Activated B cell treated with CpG ODN at 0.5 μM for 24 hours (primary cell): Measurements from ENCODE around the gene INO80C. TPM values are rescaled to one million over a fixed set of nuclear protein-coding genes. Genes with fewer than 3 reads are reported as not detected.

Experiments
- ATAC-seq: fragments of 200-7000 bp; cut with Tn5 transposase; one replicate; pipeline ENCODE4 v1.10.0; 2021; ENCODE audit warnings: low read depth, mild to moderate bottlenecking, moderate library complexity
- CTCF ChIA-PET: fragments of 350-600 bp; sonication (Branson Sonifier 250); formaldehyde crosslinking; loops from one replicate; lab custom pipeline; 2021; ENCODE audit warnings: antibody characterized with exemption; lab: Charles Lee
- POLR2A ChIA-PET: fragments of 350-600 bp; sonication (Branson Sonifier 250); formaldehyde crosslinking; loops from one replicate; lab custom pipeline; 2021; ENCODE audit warnings: antibody characterized with exemption; lab: Charles Lee
- DNase-seq: peaks from one replicate; pipeline ENCODE4 v3.0.0; 2022
- H3K27ac Mint-ChIP-seq: one replicate; pipeline ENCODE4 v1.8.0; 2020; ENCODE audit warnings: mixed read lengths
- H3K27me3 Mint-ChIP-seq: one replicate; pipeline ENCODE4 v1.8.0; 2021; ENCODE audit warnings: mixed read lengths
- H3K36me3 Mint-ChIP-seq: one replicate; pipeline ENCODE4 v1.8.0; 2021; ENCODE audit warnings: low read depth, mixed read lengths
- H3K4me1 Mint-ChIP-seq: one replicate; pipeline ENCODE4 v1.8.0; 2021; ENCODE audit warnings: mixed read lengths
- H3K4me3 Mint-ChIP-seq: one replicate; pipeline ENCODE4 v1.8.0; 2020; ENCODE audit warnings: mild to moderate bottlenecking, mixed read lengths
- H3K9me3 Mint-ChIP-seq: one replicate; pipeline ENCODE4 v1.8.0; 2020; ENCODE audit warnings: mixed read lengths
- intact Hi-C: fragments of 100-400 bp; cut with micrococcal nuclease; formaldehyde crosslinking; loops from one replicate; pipeline ENCODE4 v1.15.1; 2024
- total RNA-seq: library from RNA; stranded (reverse); gene quantifications from 2 replicates; pipeline ENCODE4 v1.2.3, GENCODE V29; 2022
- TF ChIP-seq, protein P1 (sequence below): fragments of 200-600 bp; IDR thresholded peaks from one replicate; pipeline ENCODE4 v1.8.0; 2022; ENCODE audit warnings: antibody characterized with exemption, mild to moderate bottlenecking

INO80C gene
- total RNA-seq, 1 donor from 2014 or later = 31.6 TPM

DNA sequence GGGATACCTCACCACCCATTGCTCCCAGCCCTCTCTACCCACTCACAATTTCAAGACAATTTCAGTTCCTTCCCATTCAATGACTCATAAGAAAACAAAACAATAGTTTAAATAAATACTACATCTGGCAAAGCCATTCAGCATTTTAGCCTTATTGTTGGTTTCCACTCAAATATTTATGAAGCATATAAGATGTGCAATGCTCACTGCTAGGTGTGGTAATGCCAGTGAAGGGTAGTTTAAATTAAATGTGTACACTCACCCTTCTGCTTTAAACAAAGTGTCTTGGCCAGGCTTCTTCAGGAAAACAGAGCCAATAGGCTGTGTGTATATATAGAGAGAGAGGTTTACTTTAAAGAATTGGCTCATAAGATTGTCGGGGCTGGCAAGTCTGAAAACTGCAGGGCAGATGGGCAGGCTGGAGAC, 37.0 kb downstream of the INO80C start:
- Mint-ChIP-seq H3K4me1 (peaks cover 6% of the 10 kb centered on the region), H3K27ac (no peak overlapping the region), H3K4me3 (no peak overlapping the region), H3K27me3 (no peaks in the 10 kb centered on the region), H3K9me3 (no peaks in the 10 kb centered on the region), H3K36me3 (no peaks in the 10 kb centered on the region)
- no peak for ATAC-seq
- ChIA-PET POLR2A (no interaction called here), CTCF (no interaction called here)
- no peak for DNase-seq
- intact Hi-C loops = no loop called here
- TF ChIP-seq, protein P1, sequence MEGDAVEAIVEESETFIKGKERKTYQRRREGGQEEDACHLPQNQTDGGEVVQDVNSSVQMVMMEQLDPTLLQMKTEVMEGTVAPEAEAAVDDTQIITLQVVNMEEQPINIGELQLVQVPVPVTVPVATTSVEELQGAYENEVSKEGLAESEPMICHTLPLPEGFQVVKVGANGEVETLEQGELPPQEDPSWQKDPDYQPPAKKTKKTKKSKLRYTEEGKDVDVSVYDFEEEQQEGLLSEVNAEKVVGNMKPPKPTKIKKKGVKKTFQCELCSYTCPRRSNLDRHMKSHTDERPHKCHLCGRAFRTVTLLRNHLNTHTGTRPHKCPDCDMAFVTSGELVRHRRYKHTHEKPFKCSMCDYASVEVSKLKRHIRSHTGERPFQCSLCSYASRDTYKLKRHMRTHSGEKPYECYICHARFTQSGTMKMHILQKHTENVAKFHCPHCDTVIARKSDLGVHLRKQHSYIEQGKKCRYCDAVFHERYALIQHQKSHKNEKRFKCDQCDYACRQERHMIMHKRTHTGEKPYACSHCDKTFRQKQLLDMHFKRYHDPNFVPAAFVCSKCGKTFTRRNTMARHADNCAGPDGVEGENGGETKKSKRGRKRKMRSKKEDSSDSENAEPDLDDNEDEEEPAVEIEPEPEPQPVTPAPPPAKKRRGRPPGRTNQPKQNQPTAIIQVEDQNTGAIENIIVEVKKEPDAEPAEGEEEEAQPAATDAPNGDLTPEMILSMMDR = no peak

- intact Hi-C loops = no loop called here
- no peak for DNase-seq
- no peak for ATAC-seq
- ChIA-PET POLR2A (no interaction called here), CTCF (no interaction called here)
- Mint-ChIP-seq H3K27me3 (no peaks in the 10 kb centered on the region), H3K36me3 (no peaks in the 10 kb centered on the region), H3K4me3 (no peak overlapping the region), H3K9me3 (no peaks in the 10 kb centered on the region), H3K4me1 (peaks cover 4% of the 10 kb centered on the region), H3K27ac (no peak overlapping the region)
- TF ChIP-seq, protein P1 = no peak
Measured at GRCh38 chr18:35459997-35460396, 37.8 kb downstream of the INO80C start.

- Mint-ChIP-seq H3K27me3 (no peaks in the 10 kb centered on the region), H3K4me1 (no peaks in the 10 kb centered on the region), H3K9me3 (no peaks in the 10 kb centered on the region), H3K36me3 (no peaks in the 10 kb centered on the region), H3K27ac (no peak overlapping the region), H3K4me3 (no peak overlapping the region)
- ChIA-PET POLR2A (no interaction called here), CTCF (no interaction called here)
- intact Hi-C loops = no loop called here
- DNase-seq = no peak
- TF ChIP-seq, protein P1 = no peak
- ATAC-seq = no peak
Measured at GRCh38 chr18:35458677-35459441, 38.9 kb downstream of the INO80C start.

- DNase-seq = no peak
- no peak for ATAC-seq
- TF ChIP-seq, protein P1 = no peak
- intact Hi-C loops = no loop called here
- H3K4me3 Mint-ChIP-seq = no peak overlapping the region
- CTCF ChIA-PET = no interaction called here
- POLR2A ChIA-PET = no interaction called here
- H3K36me3 Mint-ChIP-seq = no peaks in the 10 kb centered on the region
- H3K27ac Mint-ChIP-seq = no peak overlapping the region
- no peaks in the 10 kb centered on the region for H3K4me1 Mint-ChIP-seq
- no peaks in the 10 kb centered on the region for H3K9me3 Mint-ChIP-seq
- H3K27me3 Mint-ChIP-seq = no peaks in the 10 kb centered on the region
Measured at GRCh38 chr18:35458271-35458670, 39.5 kb downstream of the INO80C start.

GRCh38 chr18:35457140-35457704, 40.5 kb downstream of the INO80C start:
- DNase-seq (no peak), ATAC-seq (no peak)
- Mint-ChIP-seq H3K4me1 (no peaks in the 10 kb centered on the region), H3K36me3 (no peaks in the 10 kb centered on the region), H3K4me3 (no peak overlapping the region), H3K27ac (no peak overlapping the region), H3K27me3 (no peaks in the 10 kb centered on the region), H3K9me3 (no peaks in the 10 kb centered on the region)
- CTCF ChIA-PET = no interaction called here
- POLR2A ChIA-PET = no interaction called here
- intact Hi-C loops = no loop called here
- TF ChIP-seq, protein P1 = no peak
